Mammary epithelial cell (primary cell): ENCODE measurements around the gene DNAJC12.

ENCODE experiments used
- EZH2 ChIP-seq: IDR thresholded peaks from 2 replicates; pipeline ENCODE4 v1.6.1; 2012; ENCODE audit warnings: low read length, inconsistent platforms, borderline replicate concordance
- TF ChIP-seq, protein P1 (sequence below), 2 donors: IDR thresholded peaks in 1 of 2; conservative IDR thresholded peaks in 1 of 2; 2 replicates each; pipeline ENCODE4 v1.5.1; 2011 to 2012; ENCODE audit warnings: inconsistent platforms in 2 of 2, low read length in 2 of 2, mild to moderate bottlenecking in 2 of 2, control low read depth in 1 of 2, low read depth in 1 of 2; ENCODE audit not compliant: insufficient read depth in 1 of 2; ENCODE audit errors: extremely low read depth in 1 of 2

DNA sequence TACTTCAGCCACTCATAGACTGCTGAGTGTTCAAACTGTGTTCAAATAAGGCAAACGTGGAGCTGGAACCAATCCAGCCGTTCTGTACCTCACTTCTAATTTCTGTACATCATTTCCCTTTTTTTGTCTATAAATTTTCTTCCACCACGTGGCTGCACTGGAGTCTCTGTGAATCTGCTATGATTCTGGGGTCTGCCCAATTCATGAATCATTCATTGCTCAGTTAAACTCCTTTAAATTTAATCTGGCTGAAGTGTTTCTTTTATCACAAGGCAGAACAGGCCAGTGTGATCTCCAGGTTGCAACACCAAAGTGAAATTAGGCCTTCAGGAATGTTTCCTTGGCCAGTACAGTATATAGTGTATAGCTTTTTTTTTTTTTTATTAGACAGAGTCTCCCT lies 53.5 kb downstream of the DNAJC12 start:
- no peak for TF ChIP-seq EZH2
- TF ChIP-seq, protein P1, sequence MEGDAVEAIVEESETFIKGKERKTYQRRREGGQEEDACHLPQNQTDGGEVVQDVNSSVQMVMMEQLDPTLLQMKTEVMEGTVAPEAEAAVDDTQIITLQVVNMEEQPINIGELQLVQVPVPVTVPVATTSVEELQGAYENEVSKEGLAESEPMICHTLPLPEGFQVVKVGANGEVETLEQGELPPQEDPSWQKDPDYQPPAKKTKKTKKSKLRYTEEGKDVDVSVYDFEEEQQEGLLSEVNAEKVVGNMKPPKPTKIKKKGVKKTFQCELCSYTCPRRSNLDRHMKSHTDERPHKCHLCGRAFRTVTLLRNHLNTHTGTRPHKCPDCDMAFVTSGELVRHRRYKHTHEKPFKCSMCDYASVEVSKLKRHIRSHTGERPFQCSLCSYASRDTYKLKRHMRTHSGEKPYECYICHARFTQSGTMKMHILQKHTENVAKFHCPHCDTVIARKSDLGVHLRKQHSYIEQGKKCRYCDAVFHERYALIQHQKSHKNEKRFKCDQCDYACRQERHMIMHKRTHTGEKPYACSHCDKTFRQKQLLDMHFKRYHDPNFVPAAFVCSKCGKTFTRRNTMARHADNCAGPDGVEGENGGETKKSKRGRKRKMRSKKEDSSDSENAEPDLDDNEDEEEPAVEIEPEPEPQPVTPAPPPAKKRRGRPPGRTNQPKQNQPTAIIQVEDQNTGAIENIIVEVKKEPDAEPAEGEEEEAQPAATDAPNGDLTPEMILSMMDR (conservative IDR thresholded peaks at IDR 0.05 in 1 of 2, IDR thresholded peaks at IDR 0.05 in 1 of 2; ENCODE audit: extremely low read depth in 1 of 2, insufficient read depth in 1 of 2, low read depth in 1 of 2, low read length in 2 of 2), result no peak
